B cell (primary cell): Measurements from ENCODE around the gene SART3. TPM values are rescaled to one million over a fixed set of nuclear protein-coding genes. Genes with fewer than 3 reads are reported as not detected.

Source experiments
- ATAC-seq: fragments of 200-7000 bp; cut with Tn5 transposase; one replicate; pipeline ENCODE4 v1.10.0; 2021; ENCODE audit warnings: low read depth, mild to moderate bottlenecking, moderate number of reproducible peaks, moderate library complexity
- CTCF ChIA-PET: fragments of 350-600 bp; sonication (Branson Sonifier 250); formaldehyde crosslinking; loops from one replicate; lab custom pipeline; 2021; ENCODE audit warnings: antibody characterized with exemption, inconsistent platforms; lab: Charles Lee
- POLR2A ChIA-PET: fragments of 350-600 bp; sonication (Branson Sonifier 250); formaldehyde crosslinking; loops from one replicate; lab custom pipeline; 2021; ENCODE audit warnings: antibody characterized with exemption; lab: Charles Lee
- DNase-seq: peaks from one replicate; pipeline ENCODE4 v3.0.0; 2013
- H2AFZ ChIP-seq: 2 replicates; pipeline ENCODE4 v1.6.1; 2012; ENCODE audit warnings: mild to moderate bottlenecking, low read depth, low read length; ENCODE audit not compliant: insufficient read depth, poor library complexity, severe bottlenecking
- H3K27ac ChIP-seq, 2 donors: 1 replicate in 1 of 2; 2 replicates in 1 of 2; pipeline ENCODE4 v1.5.1; 2012 to 2013; ENCODE audit warnings: low read length in 2 of 2, mild to moderate bottlenecking in 2 of 2, moderate library complexity in 1 of 2
- H3K27me3 ChIP-seq, 4 experiments: fragments of 200-600 bp in 1 of 4; sonication (generic) in 1 of 4; replicated peaks in 1 of 4; 1 replicate in 2 of 4; 2 replicates in 2 of 4; pipeline versions ENCODE4 v1.6.1 to v1.7.0; 2013 to 2016; ENCODE audit warnings: low read length in 3 of 4, mild to moderate bottlenecking in 2 of 4, mixed read lengths in 1 of 4, moderate library complexity in 1 of 4; ENCODE audit not compliant: insufficient read depth in 4 of 4, control insufficient read depth in 3 of 4; ENCODE audit errors: control extremely low read depth in 1 of 4
- H3K36me3 ChIP-seq, 2 experiments: replicated peaks in 1 of 2; 1 replicate in 1 of 2; 2 replicates in 1 of 2; pipeline versions ENCODE4 v1.6.1 to v1.7.1; 2013; ENCODE audit warnings: low read length in 1 of 2; ENCODE audit not compliant: insufficient read depth in 2 of 2, control insufficient read depth in 1 of 2; ENCODE audit errors: control extremely low read depth in 1 of 2, extremely low read depth in 1 of 2
- H3K4me1 ChIP-seq, 2 donors: fragments of 200-600 bp in 1 of 2; sonication (generic) in 1 of 2; 1 replicate in 1 of 2; 2 replicates in 1 of 2; pipeline versions ENCODE4 v1.5.1 to v1.6.1; 2013 to 2017; ENCODE audit warnings: low read length in 2 of 2; ENCODE audit not compliant: control insufficient read depth in 2 of 2, insufficient read depth in 2 of 2
- H3K4me2 ChIP-seq: replicated peaks from 2 replicates; pipeline ENCODE3; 2012; ENCODE audit warnings: mild to moderate bottlenecking, low read depth, low read length; ENCODE audit not compliant: poor library complexity, severe bottlenecking
- H3K4me3 ChIP-seq, 5 experiments: fragments of 200-600 bp in 1 of 5; sonication (generic) in 1 of 5; 1 replicate in 3 of 5; 2 replicates in 2 of 5; pipeline versions ENCODE4 v1.5.1 to v1.7.0; 2011 to 2016; ENCODE audit warnings: low read length in 4 of 5, mild to moderate bottlenecking in 4 of 5, low read depth in 2 of 5, control low read depth in 1 of 5, moderate library complexity in 1 of 5; ENCODE audit not compliant: insufficient read depth in 1 of 5; ENCODE audit errors: control extremely low read depth in 1 of 5, extremely low read depth in 1 of 5
- H3K79me2 ChIP-seq: fragments of 200-600 bp; sonication (generic); one replicate; pipeline ENCODE4 v1.6.0; 2016; ENCODE audit warnings: low read length; ENCODE audit not compliant: control insufficient read depth, insufficient read depth
- H3K9ac ChIP-seq: fragments of 200-600 bp; sonication (generic); 2 replicates; pipeline ENCODE4 v1.6.1; 2017; ENCODE audit warnings: mild to moderate bottlenecking, low read length, moderate library complexity
- H3K9me3 ChIP-seq, 3 donors: one replicate each; pipeline versions ENCODE4 v1.6.1 to v1.7.1; 2013; ENCODE audit warnings: low read length in 2 of 3; ENCODE audit not compliant: control insufficient read depth in 2 of 3, insufficient read depth in 1 of 3; ENCODE audit errors: control extremely low read depth in 1 of 3
- H4K20me1 ChIP-seq: 2 replicates; pipeline ENCODE4 v1.6.0; 2012; ENCODE audit warnings: mild to moderate bottlenecking, low read length; ENCODE audit not compliant: insufficient read depth, control insufficient read depth, poor library complexity, severe bottlenecking
- H3K27ac Mint-ChIP-seq: one replicate; pipeline ENCODE4 v1.8.0; 2021; ENCODE audit warnings: mixed read lengths
- H3K27me3 Mint-ChIP-seq: one replicate; pipeline ENCODE4 v1.8.0; 2021; ENCODE audit warnings: mixed read lengths
- H3K4me1 Mint-ChIP-seq: one replicate; pipeline ENCODE4 v1.8.0; 2021; ENCODE audit warnings: mixed read lengths
- H3K4me3 Mint-ChIP-seq: one replicate; pipeline ENCODE4 v1.8.0; 2021; ENCODE audit warnings: mixed read lengths
- H3K9me3 Mint-ChIP-seq: one replicate; pipeline ENCODE4 v1.8.0; 2022; ENCODE audit warnings: mixed read lengths; ENCODE audit not compliant: insufficient read depth
- CTCF ChIP-seq: fragments of 200-600 bp; IDR thresholded peaks from one replicate; pipeline ENCODE4 v1.8.0; 2022; ENCODE audit warnings: antibody characterized with exemption, mild to moderate bottlenecking
- EZH2 ChIP-seq: IDR thresholded peaks from 2 replicates; pipeline ENCODE4 v1.6.1; 2012; ENCODE audit warnings: borderline replicate concordance, low read depth, mild to moderate bottlenecking, moderate library complexity, low read length; ENCODE audit not compliant: insufficient read depth, poor library complexity, severe bottlenecking
- WGBS: methylation state at CpG from one replicate; pipeline ENCODE4 v1.1.5; 2013; ENCODE audit warnings: missing lambda C conversion rate; ENCODE audit not compliant: insufficient coverage; 5-methylcytosine and 5-hydroxymethylcytosine counted together
- intact Hi-C: fragments of 100-400 bp; cut with micrococcal nuclease; formaldehyde crosslinking; loops from one replicate; pipeline ENCODE4 v1.10.0; 2022
- polyA plus RNA-seq: library from polyadenylated mRNA; depleted of rRNA; stranded (reverse); fragments of >200 nt; gene quantifications from 2 replicates; pipeline ENCODE4 v1.2.3, GENCODE V29; 2012
- total RNA-seq, 2 donors: library from RNA; stranded (reverse); fragments of 120-200 nt in 1 of 2; gene quantifications; 1 replicate in 1 of 2; 2 replicates in 1 of 2; pipeline versions ENCODE4 v1.2.3 to v1.2.4, GENCODE V29; 2013 to 2022

The SART3 gene
- total and polyA plus RNA-seq, 2 donors (not counting 1 experiment from before 2014, with no cell fraction given): 24.1 to 131 TPM

GRCh38 chr12:108483213-108484059, 77.5 kb downstream of the SART3 start:
- Mint-ChIP-seq H3K9me3 (peaks cover 5% of the 10 kb centered on the region), H3K4me3 (no peak overlapping the region), H3K27me3 (peaks cover 74% of the 10 kb centered on the region), H3K27ac (no peak overlapping the region), H3K4me1 (no peaks in the 10 kb centered on the region)
- H3K4me3 ChIP-seq: no peak overlapping the region
- H3K27ac ChIP-seq: no peak overlapping the region
- 50% methylated on average over 2 of the region's 6 CpGs for WGBS
- no peak overlapping the region for H3K4me2 ChIP-seq
- TF ChIP-seq EZH2: no peak
- no peak for TF ChIP-seq CTCF
- H2AFZ ChIP-seq: no peak overlapping the region
- H3K4me1 ChIP-seq: no peaks in the 10 kb centered on the region
- H3K9me3 ChIP-seq: peaks cover 0 to 4% (median 0%) of the 10 kb centered on the region in 3 donors
- H4K20me1 ChIP-seq: no peaks in the 10 kb centered on the region
- intact Hi-C loops: no loop called here
- H3K27me3 ChIP-seq: peaks cover 0 to 8% (median 2%) of the 10 kb centered on the region in 4 experiments
- H3K36me3 ChIP-seq: no peaks in the 10 kb centered on the region
- ChIA-PET POLR2A (no interaction called here), CTCF (no interaction called here)
- DNase-seq (no peak), ATAC-seq (no peak)
- no peak overlapping the region for H3K9ac ChIP-seq
- H3K79me2 ChIP-seq: no peaks in the 10 kb centered on the region

GRCh38 chr12:108482717-108483212, 78.2 kb downstream of the SART3 start:
- intact Hi-C loops: no loop called here
- H3K27me3 Mint-ChIP-seq: peaks cover 71% of the 10 kb centered on the region
- H3K9me3 ChIP-seq: peaks cover 0 to 4% (median 0%) of the 10 kb centered on the region in 3 donors
- H4K20me1 ChIP-seq: no peaks in the 10 kb centered on the region
- ChIA-PET CTCF (no interaction called here), POLR2A (no interaction called here)
- H3K9me3 Mint-ChIP-seq: peaks cover 5% of the 10 kb centered on the region
- ATAC-seq (no peak), DNase-seq (no peak)
- H3K27ac Mint-ChIP-seq: no peak overlapping the region
- no peak overlapping the region for H3K4me3 Mint-ChIP-seq
- TF ChIP-seq EZH2 (no peak), CTCF (no peak)
- H3K79me2 ChIP-seq: no peaks in the 10 kb centered on the region
- WGBS: 51% methylated on average over 6 of the region's 11 CpGs
- no peak overlapping the region for H3K4me2 ChIP-seq
- no peaks in the 10 kb centered on the region for H3K4me1 ChIP-seq
- no peak overlapping the region for H3K27ac ChIP-seq
- no peaks in the 10 kb centered on the region for H3K4me1 Mint-ChIP-seq
- no peaks in the 10 kb centered on the region for H3K36me3 ChIP-seq
- no peak overlapping the region for H3K9ac ChIP-seq
- peaks cover 0 to 6% (median 2%) of the 10 kb centered on the region in 4 experiments for H3K27me3 ChIP-seq
- H3K4me3 ChIP-seq: no peak overlapping the region
- H2AFZ ChIP-seq: no peak overlapping the region
